SK-N-MC (cell line): ENCODE data around the gene ZNF8.

Experiments used
- EZH2 ChIP-seq: fragments of 200-600 bp; sonication (generic); IDR thresholded peaks from one replicate; pipeline ENCODE4 v1.6.1; 2017; ENCODE audit warnings: antibody characterized with exemption
- FOXP2 ChIP-seq: optimal IDR thresholded peaks from 2 replicates; pipeline ENCODE3; 2011; ENCODE audit warnings: mild to moderate bottlenecking, moderate library complexity; ENCODE audit not compliant: insufficient read depth; ENCODE audit errors: extremely low read length, control extremely low read depth
- POLR2AphosphoS5 ChIP-seq: IDR thresholded peaks from 2 replicates; pipeline ENCODE4 v1.6.1; 2012; ENCODE audit warnings: mild to moderate bottlenecking, low read depth, low read length, borderline replicate concordance

- TF ChIP-seq EZH2 (no peak), POLR2AphosphoS5 (no peak), FOXP2 (no peak)
These were observed 26.0 kb downstream of the ZNF8 start for GRCh38 chr19:58304748-58305064.
